ENCODE results near the gene MAD1L1. TPM values are rescaled to one million over a fixed set of nuclear protein-coding genes. Genes with fewer than 3 reads are reported as not detected.

The MAD1L1 gene
- total and polyA plus RNA-seq, 2 experiments from 2014 or later = 38.2 to 69.8 TPM

- H3K9ac ChIP-seq = no peak overlapping the region
- H4K20me1 ChIP-seq (ENCODE audit: insufficient read depth) = no peaks in the 10 kb centered on the region
- peaks cover 28% of the 10 kb centered on the region for H3K4me1 ChIP-seq (ENCODE audit: insufficient read depth)
- H3K27ac ChIP-seq = no peak overlapping the region
- no peaks in the 10 kb centered on the region for H3K27me3 ChIP-seq (replicated peaks; ENCODE audit: insufficient read depth)
- in situ Hi-C loops (cut with MboI) = no loop called here
- H3K9me2 ChIP-seq (ENCODE audit: insufficient read depth) = no peaks in the 10 kb centered on the region
- H3K9me3 ChIP-seq (ENCODE audit: low read depth) = no peaks in the 10 kb centered on the region
- H3K79me2 ChIP-seq (ENCODE audit: insufficient read depth) = 0 out of 2 replicates have a peak, but pooled peaks cover 9% of the 10 kb centered on the region
- no peak for TF ChIP-seq EZH2phosphoT487 (IDR thresholded peaks at IDR 0.05; ENCODE audit: insufficient read depth, low read depth)
- TF ChIP-seq EZH2 (IDR thresholded peaks at IDR 0.05; ENCODE audit: insufficient read depth, poor library complexity, severe bottlenecking) = no peak
- H2AFZ ChIP-seq = no peak overlapping the region
- H3K4me3 ChIP-seq = no peak overlapping the region
- no peak overlapping the region for H3K4me2 ChIP-seq (ENCODE audit: unreplicated experiment)
- WGBS, 2 experiments (ENCODE audit: low coverage in 1 of 2, low lambda C conversion rate in 2 of 2, missing lambda C conversion rate in 2 of 2) = 91 to 97% methylated on average over 6 of the region's 6 CpGs
- no peaks in the 10 kb centered on the region for H3K36me3 ChIP-seq (ENCODE audit: low read depth)
- H3F3A ChIP-seq (ENCODE audit: insufficient read depth) = peaks cover 18% of the 10 kb centered on the region
- no peak for DNase-seq
Observed at GRCh38 chr7:2171855-2172254, 60.9 kb downstream of the MAD1L1 start.

DNA sequence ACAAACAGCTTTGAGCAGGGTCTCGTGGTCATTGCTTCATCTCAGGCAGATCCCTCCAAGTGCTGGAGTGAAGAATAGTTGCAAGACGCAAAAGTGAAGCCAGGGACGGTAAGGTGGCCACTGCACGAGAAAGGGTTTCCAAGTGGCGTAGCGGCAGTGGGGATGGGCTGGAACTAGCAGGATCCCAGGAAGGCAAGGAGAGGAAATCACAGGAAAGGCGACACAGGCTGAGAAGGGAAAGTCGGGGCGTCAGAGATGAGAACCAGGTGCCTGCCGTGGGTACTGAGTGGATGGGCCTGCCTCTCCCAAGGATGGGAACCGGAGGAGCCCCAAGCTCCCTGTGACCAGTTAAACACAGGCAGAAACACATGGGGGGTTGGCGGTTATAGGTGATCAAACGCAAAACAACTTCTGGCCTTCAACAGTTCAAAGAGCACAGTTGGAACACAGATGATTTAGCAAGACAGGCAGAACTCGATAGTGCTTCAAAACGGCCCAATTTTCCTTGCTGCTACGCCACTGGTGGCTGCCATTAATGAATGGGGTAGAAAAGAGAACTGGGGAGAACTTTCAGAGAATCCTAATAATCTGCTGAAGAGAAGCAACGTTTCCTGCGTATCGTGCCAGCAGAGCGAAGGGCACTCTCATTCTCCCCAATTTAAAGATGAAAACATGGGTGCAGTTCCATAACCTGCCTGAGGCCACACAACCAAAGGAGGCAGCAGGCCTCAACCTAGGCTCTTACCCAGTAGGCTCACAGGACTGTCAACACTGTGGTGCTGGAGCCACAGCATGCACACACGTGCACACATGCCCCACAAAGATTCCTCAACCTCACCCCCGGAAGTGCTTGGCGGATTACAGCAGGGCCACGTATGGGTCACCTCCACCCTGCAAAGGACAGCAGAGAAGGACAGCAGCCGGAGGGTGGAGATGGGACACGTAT, 61.9 kb downstream of the MAD1L1 start:
- Histone ChIP-seq H4K20me1 (ENCODE audit: insufficient read depth) (no peaks in the 10 kb centered on the region), H3K9me3 (ENCODE audit: low read depth) (no peaks in the 10 kb centered on the region), H3K27me3 (replicated peaks; ENCODE audit: insufficient read depth) (no peaks in the 10 kb centered on the region), H2AFZ (no peak overlapping the region), H3F3A (ENCODE audit: insufficient read depth) (peaks cover 8% of the 10 kb centered on the region), H3K9me2 (ENCODE audit: insufficient read depth) (no peaks in the 10 kb centered on the region), H3K27ac (no peak overlapping the region), H3K4me2 (ENCODE audit: unreplicated experiment) (no peak overlapping the region), H3K36me3 (ENCODE audit: low read depth) (no peaks in the 10 kb centered on the region), H3K9ac (no peak overlapping the region), H3K79me2 (ENCODE audit: insufficient read depth) (0 out of 2 replicates have a peak, but pooled peaks cover 9% of the 10 kb centered on the region), H3K4me3 (no peak overlapping the region), H3K4me1 (ENCODE audit: insufficient read depth) (peaks cover 19% of the 10 kb centered on the region)
- in situ Hi-C loops (cut with MboI) = no loop called here
- 91 to 94% methylated on average over 26 of the region's 26 CpGs for WGBS, 2 experiments (ENCODE audit: low coverage in 1 of 2, low lambda C conversion rate in 2 of 2, missing lambda C conversion rate in 2 of 2)
- TF ChIP-seq EZH2 (IDR thresholded peaks at IDR 0.05; ENCODE audit: insufficient read depth, poor library complexity, severe bottlenecking) (no peak), EZH2phosphoT487 (IDR thresholded peaks at IDR 0.05; ENCODE audit: insufficient read depth, low read depth) (no peak)
- no peak for DNase-seq

DNA sequence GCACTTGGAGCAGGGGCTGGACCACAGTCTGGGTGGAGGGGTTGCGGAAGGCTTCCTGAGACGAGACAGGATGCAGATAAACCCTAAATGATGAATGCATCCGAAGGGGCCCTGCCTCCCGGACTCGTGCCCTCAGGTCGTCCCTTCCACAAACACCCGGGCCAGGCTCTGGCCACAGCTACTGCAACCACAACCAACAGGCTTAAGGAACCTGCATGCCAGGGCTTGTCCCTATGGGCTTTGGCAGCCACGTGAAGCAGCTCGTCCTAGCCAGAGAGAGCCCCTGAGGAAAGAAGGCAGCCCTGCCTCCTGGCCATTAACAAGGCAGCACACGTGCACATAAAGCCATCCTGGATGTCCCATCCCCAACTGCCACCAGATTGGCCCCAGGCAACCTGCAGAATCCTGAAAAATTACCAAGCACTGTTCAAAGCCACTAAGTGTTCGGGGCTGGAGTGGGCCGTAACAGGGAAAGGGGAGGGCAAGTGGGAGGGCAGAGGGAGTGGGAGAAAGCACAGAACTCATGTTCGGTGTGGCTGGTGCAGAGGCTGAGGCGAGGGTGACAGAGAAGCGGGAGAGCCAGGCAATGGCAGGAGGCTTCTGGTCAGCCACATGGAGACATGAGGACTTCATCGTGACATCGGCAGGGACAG, 62.7 kb downstream of the MAD1L1 start:
- no peaks in the 10 kb centered on the region for H4K20me1 ChIP-seq (ENCODE audit: insufficient read depth)
- peaks cover 15% of the 10 kb centered on the region for H3K4me1 ChIP-seq (ENCODE audit: insufficient read depth)

GRCh38 chr7:2168615-2169311, 64.0 kb downstream of the MAD1L1 start:
- Histone ChIP-seq H3K36me3 (ENCODE audit: low read depth) (no peaks in the 10 kb centered on the region), H3F3A (ENCODE audit: insufficient read depth) (no peaks in the 10 kb centered on the region), H3K9me2 (ENCODE audit: insufficient read depth) (no peaks in the 10 kb centered on the region), H3K4me3 (no peak overlapping the region), H3K9me3 (ENCODE audit: low read depth) (no peaks in the 10 kb centered on the region), H2AFZ (no peak overlapping the region), H3K79me2 (ENCODE audit: insufficient read depth) (0 out of 2 replicates have a peak, but pooled peaks cover 3% of the 10 kb centered on the region), H3K4me2 (ENCODE audit: unreplicated experiment) (no peak overlapping the region), H3K27ac (no peak overlapping the region), H3K27me3 (replicated peaks; ENCODE audit: insufficient read depth) (no peaks in the 10 kb centered on the region), H3K9ac (no peak overlapping the region), H4K20me1 (ENCODE audit: insufficient read depth) (no peaks in the 10 kb centered on the region), H3K4me1 (ENCODE audit: insufficient read depth) (peaks cover 7% of the 10 kb centered on the region)
- in situ Hi-C loops (cut with MboI) = no loop called here
- DNase-seq = no peak
- TF ChIP-seq EZH2phosphoT487 (IDR thresholded peaks at IDR 0.05; ENCODE audit: insufficient read depth, low read depth) (no peak), EZH2 (IDR thresholded peaks at IDR 0.05; ENCODE audit: insufficient read depth, poor library complexity, severe bottlenecking) (no peak)
- 94% methylated on average over 37 of the region's 37 CpGs for WGBS, 2 experiments (ENCODE audit: low coverage in 1 of 2, low lambda C conversion rate in 2 of 2, missing lambda C conversion rate in 2 of 2)

More for the DNA sequence above, 62.7 kb downstream of the MAD1L1 start:
- no peak overlapping the region for H3K9ac ChIP-seq
- no peak overlapping the region for H3K4me2 ChIP-seq (ENCODE audit: unreplicated experiment)
- WGBS, 2 experiments (ENCODE audit: low coverage in 1 of 2, low lambda C conversion rate in 2 of 2, missing lambda C conversion rate in 2 of 2) = 87 to 91% methylated on average over 17 of the region's 17 CpGs
- no peaks in the 10 kb centered on the region for H3K27me3 ChIP-seq (replicated peaks; ENCODE audit: insufficient read depth)
- H3K4me3 ChIP-seq = no peak overlapping the region
- no peaks in the 10 kb centered on the region for H3K9me2 ChIP-seq (ENCODE audit: insufficient read depth)
- no peaks in the 10 kb centered on the region for H3K9me3 ChIP-seq (ENCODE audit: low read depth)
- H3F3A ChIP-seq (ENCODE audit: insufficient read depth) = peaks cover 5% of the 10 kb centered on the region
- no peak overlapping the region for H3K27ac ChIP-seq
- in situ Hi-C loops (cut with MboI) = no loop called here
- H3K36me3 ChIP-seq (ENCODE audit: low read depth) = no peaks in the 10 kb centered on the region
- H3K79me2 ChIP-seq (ENCODE audit: insufficient read depth) = 0 out of 2 replicates have a peak, but pooled peaks cover 9% of the 10 kb centered on the region
- no peak for TF ChIP-seq EZH2 (IDR thresholded peaks at IDR 0.05; ENCODE audit: insufficient read depth, poor library complexity, severe bottlenecking)
- TF ChIP-seq EZH2phosphoT487 (IDR thresholded peaks at IDR 0.05; ENCODE audit: insufficient read depth, low read depth) = no peak
- no peak for DNase-seq
- H2AFZ ChIP-seq = no peak overlapping the region
